Astrocyte (in vitro differentiated cells and primary cell): ENCODE data around the gene RRAGC. TPM values are rescaled to one million over a fixed set of nuclear protein-coding genes. Genes with fewer than 3 reads are reported as not detected.

Experiments
- DNase-seq: peaks from one replicate; pipeline ENCODE4 v3.0.0-alpha.2; 2010; ENCODE audit warnings: low read depth
- FAIRE-seq: peaks from 2 replicates; lab custom pipeline; 2011; peaks lifted over from hg19 to GRCh38; lab: Jason Lieb, UNC
- H2AFZ ChIP-seq: 2 replicates; pipeline ENCODE4 v1.6.0; 2012; ENCODE audit warnings: low read depth, low read length, inconsistent platforms
- H3K27ac ChIP-seq: 2 replicates; pipeline ENCODE4 v1.5.1; 2011; ENCODE audit warnings: low read depth, low read length, inconsistent platforms
- H3K27me3 ChIP-seq: 2 replicates; pipeline ENCODE4 v1.6.0; 2011; ENCODE audit warnings: low read length, inconsistent platforms; ENCODE audit not compliant: insufficient read depth
- H3K36me3 ChIP-seq: 2 replicates; pipeline ENCODE4 v1.5.1; 2011; ENCODE audit warnings: low read length, inconsistent platforms; ENCODE audit not compliant: insufficient read depth
- H3K4me1 ChIP-seq: 2 replicates; pipeline ENCODE4 v1.5.1; 2011; ENCODE audit warnings: low read length, inconsistent platforms; ENCODE audit not compliant: insufficient read depth
- H3K4me2 ChIP-seq: 2 replicates; pipeline ENCODE4 v1.6.0; 2012; ENCODE audit warnings: low read length, inconsistent platforms
- H3K4me3 ChIP-seq: 2 replicates; pipeline ENCODE4 v1.5.1; 2011; ENCODE audit warnings: low read depth, mild to moderate bottlenecking, low read length, inconsistent platforms; ENCODE audit not compliant: insufficient read depth
- H3K79me2 ChIP-seq: 2 replicates; pipeline ENCODE4 v1.6.0; 2012; ENCODE audit warnings: mild to moderate bottlenecking, low read length, inconsistent platforms; ENCODE audit not compliant: insufficient read depth
- H3K9ac ChIP-seq: 2 replicates; pipeline ENCODE4 v1.6.0; 2012; ENCODE audit warnings: mild to moderate bottlenecking, low read length, inconsistent platforms
- H3K9me3 ChIP-seq: 2 replicates; pipeline ENCODE4 v1.5.1; 2012; ENCODE audit warnings: low read depth, mild to moderate bottlenecking, low read length, inconsistent platforms; ENCODE audit not compliant: insufficient read depth
- H4K20me1 ChIP-seq: 2 replicates; pipeline ENCODE4 v1.6.0; 2012; ENCODE audit warnings: low read length, inconsistent platforms; ENCODE audit not compliant: insufficient read depth
- H3K27ac Mint-ChIP-seq: one replicate; pipeline ENCODE4 v1.8.0; 2021; ENCODE audit warnings: mild to moderate bottlenecking, mixed read lengths; ENCODE audit not compliant: unreplicated experiment
- H3K27me3 Mint-ChIP-seq: one replicate; pipeline ENCODE4 v1.8.0; 2021; ENCODE audit warnings: low read depth, mixed read lengths; ENCODE audit not compliant: unreplicated experiment
- H3K36me3 Mint-ChIP-seq: one replicate; pipeline ENCODE4 v1.8.0; 2021; ENCODE audit warnings: low read depth, mixed read lengths; ENCODE audit not compliant: unreplicated experiment
- H3K4me1 Mint-ChIP-seq: one replicate; pipeline ENCODE4 v1.8.0; 2021; ENCODE audit warnings: low read depth, mixed read lengths; ENCODE audit not compliant: unreplicated experiment
- H3K4me3 Mint-ChIP-seq: one replicate; pipeline ENCODE4 v1.8.0; 2021; ENCODE audit warnings: mild to moderate bottlenecking, moderate library complexity, mixed read lengths; ENCODE audit not compliant: unreplicated experiment
- H3K9me3 Mint-ChIP-seq: one replicate; pipeline ENCODE4 v1.8.0; 2021; ENCODE audit warnings: mild to moderate bottlenecking, mixed read lengths; ENCODE audit not compliant: unreplicated experiment
- CTCF ChIP-seq: IDR thresholded peaks from 2 replicates; pipeline ENCODE4 v1.5.1; 2011; ENCODE audit warnings: low read depth, mild to moderate bottlenecking, inconsistent platforms, low read length, moderate library complexity; ENCODE audit not compliant: insufficient read depth
- EZH2 ChIP-seq: IDR thresholded peaks from 2 replicates; pipeline ENCODE4 v1.6.1; 2012; ENCODE audit warnings: mild to moderate bottlenecking, low read length, inconsistent platforms; ENCODE audit not compliant: insufficient read depth
- total RNA-seq: library from RNA; stranded (reverse); gene quantifications from 2 replicates; pipeline ENCODE4 v1.2.1, GENCODE V29; 2021

Gene RRAGC
- total RNA-seq, 1 donor from 2014 or later = 37.3 TPM

- no peak overlapping the region for H2AFZ ChIP-seq
- FAIRE-seq = no peak
Measured at GRCh38 chr1:38833146-38833545, 26.4 kb downstream of the RRAGC start.

GRCh38 chr1:38832370-38832734 lies 27.2 kb downstream of the RRAGC start:
- peaks cover 10% of the 10 kb centered on the region for H3K27me3 Mint-ChIP-seq
- FAIRE-seq = no peak

More at GRCh38 chr1:38833146-38833545, 26.4 kb downstream of the RRAGC start:
- Mint-ChIP-seq H3K27ac (no peak overlapping the region), H3K4me3 (peak overlapping the region; percentile 55), H3K27me3 (peaks cover 9% of the 10 kb centered on the region), H3K36me3 (no peaks in the 10 kb centered on the region), H3K4me1 (peaks cover 9% of the 10 kb centered on the region), H3K9me3 (peaks cover 3% of the 10 kb centered on the region)
- Histone ChIP-seq H3K9me3 (no peaks in the 10 kb centered on the region), H4K20me1 (no peaks in the 10 kb centered on the region), H3K4me1 (no peaks in the 10 kb centered on the region), H3K27me3 (peaks cover 4% of the 10 kb centered on the region), H3K36me3 (peaks cover under 1% of the 10 kb centered on the region), H3K9ac (no peak overlapping the region), H3K79me2 (no peaks in the 10 kb centered on the region), H3K27ac (no peak overlapping the region), H3K4me2 (no peak overlapping the region), H3K4me3 (no peak overlapping the region)
- no peak for DNase-seq
- TF ChIP-seq CTCF = no peak
- TF ChIP-seq EZH2 = no peak

More at GRCh38 chr1:38832370-38832734, 27.2 kb downstream of the RRAGC start:
- no peaks in the 10 kb centered on the region for H3K36me3 ChIP-seq
- peaks cover 8% of the 10 kb centered on the region for H3K27me3 ChIP-seq
- Mint-ChIP-seq H3K9me3 (peaks cover 3% of the 10 kb centered on the region), H3K4me3 (no peak overlapping the region), H3K36me3 (no peaks in the 10 kb centered on the region), H3K27ac (no peak overlapping the region), H3K4me1 (peaks cover 9% of the 10 kb centered on the region)
- H3K27ac ChIP-seq = no peak overlapping the region
- H3K4me2 ChIP-seq = no peak overlapping the region
- no peaks in the 10 kb centered on the region for H3K4me1 ChIP-seq
- H4K20me1 ChIP-seq = no peaks in the 10 kb centered on the region
- H3K9me3 ChIP-seq = no peaks in the 10 kb centered on the region
- no peak overlapping the region for H2AFZ ChIP-seq
- TF ChIP-seq EZH2 = no peak
- TF ChIP-seq CTCF = no peak
- H3K9ac ChIP-seq = no peak overlapping the region
- no peak for DNase-seq
- H3K4me3 ChIP-seq = no peak overlapping the region
- H3K79me2 ChIP-seq = no peaks in the 10 kb centered on the region
